IMR-90 (cell line): ENCODE measurements around the gene GRAP.

Experiments used
- BHLHE40 ChIP-seq: fragments of 150-350 bp; IDR thresholded peaks from 2 replicates; pipeline ENCODE4 v1.6.1; 2016; ENCODE audit warnings: mild to moderate bottlenecking, low read depth, low read length
- MAFK ChIP-seq: IDR thresholded peaks from 2 replicates; pipeline ENCODE4 v1.6.1; 2012; ENCODE audit warnings: low read depth, low read length, improper control_type of control experiment
- MAZ ChIP-seq: IDR thresholded peaks from 2 replicates; pipeline ENCODE4 v1.6.1; 2012; ENCODE audit warnings: low read depth, mild to moderate bottlenecking, low read length, improper control_type of control experiment, moderate library complexity, borderline replicate concordance
- MXI1 ChIP-seq: IDR thresholded peaks from 2 replicates; pipeline ENCODE4 v1.6.1; 2012; ENCODE audit warnings: low read depth, mild to moderate bottlenecking, low read length, moderate library complexity, borderline replicate concordance
- POLR2A ChIP-seq: IDR thresholded peaks from 2 replicates; pipeline ENCODE4 v1.6.1; 2012; ENCODE audit warnings: mild to moderate bottlenecking, low read depth, low read length
- RAD21 ChIP-seq: IDR thresholded peaks from 2 replicates; pipeline ENCODE4 v1.6.1; 2012; ENCODE audit warnings: low read length, improper control_type of control experiment
- RFX5 ChIP-seq: IDR thresholded peaks from 2 replicates; pipeline ENCODE4 v1.8.0; 2012; ENCODE audit warnings: low read depth, mild to moderate bottlenecking, low read length, moderate library complexity
- SMC3 ChIP-seq: fragments of 150-350 bp; IDR thresholded peaks from 2 replicates; pipeline ENCODE4 v1.6.1; 2016; ENCODE audit warnings: low read depth, mild to moderate bottlenecking, antibody characterized with exemption, low read length, moderate library complexity
- TF ChIP-seq, protein P1 (sequence below): conservative IDR thresholded peaks from 2 replicates; pipeline ENCODE4 v1.5.1; 2012; ENCODE audit warnings: mild to moderate bottlenecking, low read depth, low read length, improper control_type of control experiment
- TF ChIP-seq, protein P2 (sequence below): fragments of 150-350 bp; IDR thresholded peaks from 2 replicates; pipeline ENCODE4 v1.6.1; 2017; ENCODE audit warnings: mild to moderate bottlenecking, antibody characterized with exemption, low read length, low read depth
- TF ChIP-seq, protein P3 (sequence below): fragments of 150-350 bp; IDR thresholded peaks from 2 replicates; pipeline ENCODE4 v1.6.1; 2016; ENCODE audit warnings: low read depth, mild to moderate bottlenecking, low read length, moderate library complexity, borderline replicate concordance

DNA sequence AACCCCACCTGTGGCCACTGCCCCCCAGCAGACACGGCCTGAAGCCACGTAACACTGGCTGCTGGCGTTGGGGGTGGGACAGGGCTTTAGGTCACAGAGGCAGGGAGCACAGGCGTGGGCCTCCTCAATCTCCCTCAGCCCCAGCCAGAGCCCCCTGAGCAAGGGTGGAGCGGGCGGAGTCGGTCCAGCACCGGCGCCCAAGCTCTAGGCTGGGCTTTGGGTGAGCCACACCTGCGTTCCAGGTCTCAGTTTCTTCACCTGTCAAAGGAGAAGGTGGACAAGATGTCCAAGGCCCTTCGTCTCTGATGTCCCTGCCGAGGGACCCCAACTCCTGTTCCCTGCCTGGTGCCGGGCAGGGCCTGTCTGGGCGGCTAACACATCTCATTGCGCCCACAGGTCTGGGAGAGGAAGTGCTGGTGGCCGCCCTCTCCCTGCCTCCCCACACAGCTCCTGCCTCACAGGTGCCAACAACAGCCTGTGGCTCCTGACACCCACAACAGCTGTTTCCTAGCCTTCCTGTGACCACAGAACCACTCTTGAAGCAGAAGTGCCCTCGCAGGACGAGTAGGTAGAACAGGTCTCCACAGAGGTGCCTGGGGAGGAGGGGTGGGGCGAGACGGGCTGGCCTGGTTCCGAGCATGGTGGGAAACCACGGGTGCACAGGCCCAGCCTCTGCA, 54.2 kb downstream of the GRAP start:
- TF ChIP-seq, protein P1, sequence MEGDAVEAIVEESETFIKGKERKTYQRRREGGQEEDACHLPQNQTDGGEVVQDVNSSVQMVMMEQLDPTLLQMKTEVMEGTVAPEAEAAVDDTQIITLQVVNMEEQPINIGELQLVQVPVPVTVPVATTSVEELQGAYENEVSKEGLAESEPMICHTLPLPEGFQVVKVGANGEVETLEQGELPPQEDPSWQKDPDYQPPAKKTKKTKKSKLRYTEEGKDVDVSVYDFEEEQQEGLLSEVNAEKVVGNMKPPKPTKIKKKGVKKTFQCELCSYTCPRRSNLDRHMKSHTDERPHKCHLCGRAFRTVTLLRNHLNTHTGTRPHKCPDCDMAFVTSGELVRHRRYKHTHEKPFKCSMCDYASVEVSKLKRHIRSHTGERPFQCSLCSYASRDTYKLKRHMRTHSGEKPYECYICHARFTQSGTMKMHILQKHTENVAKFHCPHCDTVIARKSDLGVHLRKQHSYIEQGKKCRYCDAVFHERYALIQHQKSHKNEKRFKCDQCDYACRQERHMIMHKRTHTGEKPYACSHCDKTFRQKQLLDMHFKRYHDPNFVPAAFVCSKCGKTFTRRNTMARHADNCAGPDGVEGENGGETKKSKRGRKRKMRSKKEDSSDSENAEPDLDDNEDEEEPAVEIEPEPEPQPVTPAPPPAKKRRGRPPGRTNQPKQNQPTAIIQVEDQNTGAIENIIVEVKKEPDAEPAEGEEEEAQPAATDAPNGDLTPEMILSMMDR, result no peak
- TF ChIP-seq POLR2A (no peak), SMC3 (no peak), MXI1 (no peak), MAZ (no peak), RAD21 (no peak), BHLHE40 (no peak), RFX5 (no peak), MAFK (no peak)
- TF ChIP-seq, protein P2, sequence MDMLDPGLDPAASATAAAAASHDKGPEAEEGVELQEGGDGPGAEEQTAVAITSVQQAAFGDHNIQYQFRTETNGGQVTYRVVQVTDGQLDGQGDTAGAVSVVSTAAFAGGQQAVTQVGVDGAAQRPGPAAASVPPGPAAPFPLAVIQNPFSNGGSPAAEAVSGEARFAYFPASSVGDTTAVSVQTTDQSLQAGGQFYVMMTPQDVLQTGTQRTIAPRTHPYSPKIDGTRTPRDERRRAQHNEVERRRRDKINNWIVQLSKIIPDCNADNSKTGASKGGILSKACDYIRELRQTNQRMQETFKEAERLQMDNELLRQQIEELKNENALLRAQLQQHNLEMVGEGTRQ, result no peak
- TF ChIP-seq, protein P3, sequence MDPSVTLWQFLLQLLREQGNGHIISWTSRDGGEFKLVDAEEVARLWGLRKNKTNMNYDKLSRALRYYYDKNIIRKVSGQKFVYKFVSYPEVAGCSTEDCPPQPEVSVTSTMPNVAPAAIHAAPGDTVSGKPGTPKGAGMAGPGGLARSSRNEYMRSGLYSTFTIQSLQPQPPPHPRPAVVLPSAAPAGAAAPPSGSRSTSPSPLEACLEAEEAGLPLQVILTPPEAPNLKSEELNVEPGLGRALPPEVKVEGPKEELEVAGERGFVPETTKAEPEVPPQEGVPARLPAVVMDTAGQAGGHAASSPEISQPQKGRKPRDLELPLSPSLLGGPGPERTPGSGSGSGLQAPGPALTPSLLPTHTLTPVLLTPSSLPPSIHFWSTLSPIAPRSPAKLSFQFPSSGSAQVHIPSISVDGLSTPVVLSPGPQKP, result no peak
